Activated CD4-positive, CD25-positive, alpha-beta regulatory T cell treated with anti-CD3 and anti-CD28 coated beads, Interleukin-2, amount 50 U/mL, for 16 hours (primary cell): ENCODE data around the gene TPX2.

Experiments
- DNase-seq: peaks from one replicate; pipeline ENCODE4 v3.0.0-alpha.2; 2020; ENCODE audit warnings: low read depth, low spot score

The TPX2 gene, protein sequence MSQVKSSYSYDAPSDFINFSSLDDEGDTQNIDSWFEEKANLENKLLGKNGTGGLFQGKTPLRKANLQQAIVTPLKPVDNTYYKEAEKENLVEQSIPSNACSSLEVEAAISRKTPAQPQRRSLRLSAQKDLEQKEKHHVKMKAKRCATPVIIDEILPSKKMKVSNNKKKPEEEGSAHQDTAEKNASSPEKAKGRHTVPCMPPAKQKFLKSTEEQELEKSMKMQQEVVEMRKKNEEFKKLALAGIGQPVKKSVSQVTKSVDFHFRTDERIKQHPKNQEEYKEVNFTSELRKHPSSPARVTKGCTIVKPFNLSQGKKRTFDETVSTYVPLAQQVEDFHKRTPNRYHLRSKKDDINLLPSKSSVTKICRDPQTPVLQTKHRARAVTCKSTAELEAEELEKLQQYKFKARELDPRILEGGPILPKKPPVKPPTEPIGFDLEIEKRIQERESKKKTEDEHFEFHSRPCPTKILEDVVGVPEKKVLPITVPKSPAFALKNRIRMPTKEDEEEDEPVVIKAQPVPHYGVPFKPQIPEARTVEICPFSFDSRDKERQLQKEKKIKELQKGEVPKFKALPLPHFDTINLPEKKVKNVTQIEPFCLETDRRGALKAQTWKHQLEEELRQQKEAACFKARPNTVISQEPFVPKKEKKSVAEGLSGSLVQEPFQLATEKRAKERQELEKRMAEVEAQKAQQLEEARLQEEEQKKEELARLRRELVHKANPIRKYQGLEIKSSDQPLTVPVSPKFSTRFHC

DNA sequence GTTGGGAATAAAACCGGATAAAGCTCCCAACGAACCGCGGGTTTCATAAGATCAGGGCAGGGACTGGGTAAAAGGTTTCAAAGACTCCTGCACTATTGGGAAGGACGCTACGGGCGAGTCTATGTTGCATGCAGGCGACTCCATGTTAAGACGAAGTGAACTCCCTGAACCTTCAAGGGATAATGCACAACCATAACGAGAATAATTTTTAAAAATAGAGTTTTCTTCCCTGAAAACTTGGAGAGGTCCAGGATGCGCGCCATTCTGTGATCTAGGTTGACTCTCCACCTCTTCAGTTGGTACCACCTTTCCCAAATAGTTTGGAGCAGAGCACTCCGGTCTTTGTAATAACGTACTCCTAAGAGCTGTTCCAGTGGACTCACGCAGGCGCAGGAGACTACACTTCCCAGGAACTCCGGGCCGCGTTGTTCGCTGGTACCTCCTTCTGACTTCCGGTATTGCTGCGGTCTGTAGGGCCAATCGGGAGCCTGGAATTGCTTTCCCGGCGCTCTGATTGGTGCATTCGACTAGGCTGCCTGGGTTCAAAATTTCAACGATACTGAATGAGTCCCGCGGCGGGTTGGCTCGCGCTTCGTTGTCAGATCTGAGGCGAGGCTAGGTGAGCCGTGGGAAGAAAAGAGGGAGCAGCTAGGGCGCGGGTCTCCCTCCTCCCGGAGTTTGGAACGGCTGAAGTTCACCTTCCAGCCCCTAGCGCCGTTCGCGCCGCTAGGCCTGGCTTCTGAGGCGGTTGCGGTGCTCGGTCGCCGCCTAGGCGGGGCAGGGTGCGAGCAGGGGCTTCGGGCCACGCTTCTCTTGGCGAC lies at the start of gene TPX2:
TPX2 (plus strand) TSS at position 562 of the 821 bp plus-strand sequence. CDS start 18,187 bp downstream, outside the sequence.
- peak; percentile 63 for DNase-seq

DNA sequence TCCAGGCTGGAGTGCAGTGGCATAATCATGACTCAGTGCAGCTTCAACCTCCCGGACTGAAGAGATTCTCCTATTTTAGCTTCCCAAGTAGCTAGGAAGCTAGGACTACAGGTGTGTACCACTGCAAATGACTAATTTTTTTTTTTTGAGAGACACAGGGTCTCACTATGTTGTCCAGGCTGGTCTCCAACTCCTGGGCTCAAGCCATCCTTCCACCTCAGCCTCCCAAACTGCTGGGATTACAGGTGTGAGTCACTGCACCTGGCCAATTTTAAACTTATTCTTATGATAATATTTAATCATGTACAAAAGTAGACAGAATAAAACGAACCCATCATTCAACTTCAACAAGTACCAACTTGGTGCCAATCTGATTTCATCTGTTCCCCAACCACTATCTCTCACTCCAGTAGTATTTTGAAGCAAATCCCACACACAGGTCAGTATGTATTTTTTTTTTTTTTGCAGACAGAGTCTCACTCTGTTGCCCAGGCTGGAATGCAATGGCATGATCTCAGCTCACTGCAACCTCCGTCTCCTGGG lies 48.9 kb upstream of the TPX2 start:
- no peak for DNase-seq

DNA sequence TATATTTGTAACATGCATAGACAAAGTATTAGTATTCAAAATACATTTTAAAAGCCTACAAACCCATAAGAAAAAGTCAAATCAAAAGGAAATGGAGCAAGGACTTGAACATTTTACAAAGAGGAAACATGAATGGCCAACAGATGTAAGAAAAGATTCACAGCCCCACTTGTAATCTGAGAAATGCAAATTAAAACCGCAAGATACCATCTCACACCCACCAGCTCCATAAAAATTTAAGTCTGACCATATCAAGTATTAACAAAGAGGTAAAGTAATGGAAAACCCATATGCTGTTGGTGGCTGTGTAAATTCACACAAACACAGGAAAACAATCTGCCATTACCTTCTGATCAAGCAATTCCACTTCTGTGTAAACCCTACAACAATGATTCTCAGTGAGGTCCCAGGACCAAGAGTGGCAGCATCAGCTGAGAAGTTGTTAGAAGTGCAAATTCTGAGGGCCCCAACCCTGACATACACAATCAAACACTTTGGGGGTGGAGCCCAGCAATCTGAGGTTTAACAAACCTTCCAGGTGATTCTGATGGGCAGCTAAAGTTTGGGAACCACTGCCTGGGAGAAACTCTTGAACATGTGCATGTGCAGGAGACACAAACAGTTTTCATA lies 47.3 kb upstream of the TPX2 start:
- no peak for DNase-seq

DNA sequence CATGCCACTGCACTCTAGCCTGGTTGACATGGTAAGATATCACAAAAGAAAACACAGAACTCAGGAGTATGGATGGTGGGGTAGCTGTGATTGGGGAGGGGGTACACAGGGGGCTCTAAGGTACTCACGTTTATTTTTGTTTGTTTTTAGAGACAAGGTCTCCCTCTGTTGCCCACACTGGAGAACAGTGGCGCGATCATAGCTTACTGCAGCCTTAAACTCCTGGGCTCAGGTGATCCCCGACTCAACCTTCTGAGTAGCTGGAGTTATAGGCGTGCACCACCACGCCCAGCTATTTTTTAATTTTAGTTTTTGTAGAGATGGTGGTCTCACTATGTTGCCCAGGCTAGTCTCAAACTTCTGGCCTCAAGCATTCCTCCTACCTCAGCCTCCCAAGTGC lies 45.7 kb upstream of the TPX2 start:
- no peak for DNase-seq

DNA sequence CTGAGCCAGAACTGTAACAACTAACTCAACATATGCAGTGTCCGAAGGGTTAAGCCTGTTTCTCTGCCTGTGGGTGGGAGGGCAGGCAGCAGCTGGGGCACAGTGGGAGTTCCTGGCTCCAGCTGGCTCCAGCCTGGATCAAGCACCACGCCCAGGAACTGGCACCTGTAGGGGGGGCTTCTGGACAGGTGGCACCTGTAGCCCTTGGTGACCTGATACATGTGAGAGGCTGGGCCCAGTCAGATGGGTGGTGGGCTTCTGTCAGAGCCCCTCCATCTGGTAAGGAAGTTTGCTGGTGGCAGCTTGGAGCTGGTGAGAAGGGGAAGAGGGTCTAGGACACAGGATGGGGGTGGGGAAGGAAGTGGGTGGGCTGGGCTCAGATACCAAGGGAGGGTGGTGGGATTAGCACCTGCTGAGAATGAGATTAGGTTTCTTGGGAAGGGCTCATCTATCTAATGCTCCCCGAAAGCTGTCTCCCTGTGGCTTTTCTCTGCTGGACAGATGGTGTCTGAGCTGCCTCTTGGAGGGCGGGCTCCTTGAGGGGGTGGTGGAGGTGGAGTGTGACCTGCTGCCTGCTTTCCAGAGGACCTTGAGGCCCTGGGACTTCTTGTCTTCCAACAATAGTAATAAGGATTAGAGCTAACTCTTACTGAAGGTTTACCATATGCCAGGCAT lies 45.0 kb upstream of the TPX2 start:
- no peak for DNase-seq

DNA sequence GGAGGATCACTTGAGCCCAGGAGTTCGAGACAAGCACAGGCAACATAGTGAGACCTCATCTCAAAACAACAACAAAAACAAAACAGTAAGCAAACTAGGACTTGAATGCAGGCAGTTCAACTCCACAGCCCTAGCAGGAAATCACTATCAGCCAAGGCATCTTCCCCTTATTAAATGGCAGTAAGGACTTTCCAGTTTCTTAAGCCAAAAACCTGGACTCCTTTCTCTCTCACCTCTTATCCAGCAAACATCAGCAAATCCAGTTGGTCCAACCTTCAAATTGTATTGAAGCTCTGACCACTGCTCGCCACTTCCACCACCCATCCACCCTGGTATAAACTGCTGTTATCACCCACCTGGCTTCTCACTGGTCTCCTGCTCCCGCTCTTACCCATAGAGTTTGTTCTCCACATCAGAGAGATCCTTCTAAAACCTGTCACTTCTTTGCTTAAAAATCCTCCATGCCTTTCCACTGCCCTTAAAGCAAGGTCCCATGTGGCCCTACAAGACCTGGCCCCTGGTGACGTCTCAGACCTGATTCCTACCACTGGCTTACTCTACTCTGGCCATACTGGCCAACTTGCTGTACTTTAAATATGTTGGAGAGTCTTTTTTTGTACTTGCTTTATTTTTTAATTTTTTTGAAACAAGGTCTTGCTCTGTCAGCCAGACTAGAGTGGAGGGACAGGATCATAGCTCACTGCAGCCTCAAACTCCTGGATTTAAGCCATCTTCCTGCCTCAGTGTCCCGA lies 44.1 kb upstream of the TPX2 start:
- no peak for DNase-seq

DNA sequence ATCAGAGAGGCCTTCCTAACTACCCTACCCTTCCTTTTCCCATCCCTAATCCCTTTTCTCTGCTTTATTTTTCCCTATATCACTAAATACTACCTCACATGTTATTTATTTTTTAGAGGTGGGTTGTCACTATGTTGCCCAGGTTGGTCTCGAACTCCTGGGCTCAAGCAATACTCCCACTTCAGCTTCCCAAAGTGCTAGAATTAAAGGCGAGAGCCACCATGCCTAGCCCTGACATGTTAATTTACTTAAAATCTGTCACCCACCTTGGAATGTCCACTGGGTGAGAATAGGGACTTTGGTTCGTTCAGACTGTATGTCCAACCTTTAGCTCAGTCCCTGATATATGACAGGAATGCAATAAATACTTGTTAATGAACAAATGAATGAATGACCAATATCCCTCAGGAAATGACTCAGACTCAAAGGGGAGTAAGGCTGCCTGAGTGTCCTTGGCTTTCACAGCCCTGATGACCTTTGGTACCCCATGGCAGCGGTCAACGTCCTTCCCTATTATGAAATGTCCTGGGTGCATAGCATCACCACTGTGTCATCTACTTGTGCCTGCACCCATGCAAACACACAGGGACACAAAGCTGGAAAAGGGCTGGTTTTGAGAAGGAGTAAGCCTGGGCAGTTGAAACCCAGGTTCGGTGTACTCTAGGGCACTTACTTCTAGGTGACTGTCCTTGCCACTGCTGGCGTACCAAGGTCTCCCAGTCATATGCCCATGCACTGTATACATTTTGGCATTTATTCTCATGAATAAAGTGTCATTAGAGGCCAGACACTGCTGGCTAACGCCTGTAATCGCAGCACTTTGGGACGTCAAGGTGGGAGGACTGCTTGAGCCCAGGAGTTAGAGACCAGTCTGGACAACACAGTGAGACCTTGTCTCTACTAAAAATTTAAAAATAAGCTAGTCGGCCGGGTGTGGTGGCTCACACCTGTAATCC lies 43.0 kb upstream of the TPX2 start:
- no peak for DNase-seq

DNA sequence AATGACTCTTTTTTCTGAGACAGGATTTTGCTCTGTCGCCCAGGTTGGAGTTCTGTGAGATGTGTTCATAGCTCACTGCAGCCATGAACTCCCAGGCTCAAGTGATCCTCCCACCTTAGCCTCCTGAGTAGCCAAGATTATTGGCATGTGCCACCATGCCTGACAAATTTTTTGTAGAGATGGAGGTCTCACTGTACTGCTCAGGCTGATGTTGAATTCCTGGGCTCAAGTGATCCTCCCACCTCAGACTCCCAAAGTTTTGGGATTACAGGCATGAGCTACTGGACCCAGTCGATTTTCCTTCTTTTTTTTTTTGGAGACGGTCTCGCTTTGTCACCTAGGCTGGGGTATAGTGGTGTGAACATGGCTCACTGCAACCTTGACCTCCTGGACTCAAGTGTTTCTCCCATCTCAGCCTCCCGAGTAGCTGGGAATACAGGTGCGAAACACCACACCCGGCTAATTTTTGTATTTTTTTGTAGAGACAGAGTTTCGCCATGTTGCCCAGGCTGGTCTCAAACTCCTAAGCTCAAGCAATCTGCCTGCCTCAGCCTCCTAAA lies 40.8 kb upstream of the TPX2 start:
- no peak for DNase-seq

DNA sequence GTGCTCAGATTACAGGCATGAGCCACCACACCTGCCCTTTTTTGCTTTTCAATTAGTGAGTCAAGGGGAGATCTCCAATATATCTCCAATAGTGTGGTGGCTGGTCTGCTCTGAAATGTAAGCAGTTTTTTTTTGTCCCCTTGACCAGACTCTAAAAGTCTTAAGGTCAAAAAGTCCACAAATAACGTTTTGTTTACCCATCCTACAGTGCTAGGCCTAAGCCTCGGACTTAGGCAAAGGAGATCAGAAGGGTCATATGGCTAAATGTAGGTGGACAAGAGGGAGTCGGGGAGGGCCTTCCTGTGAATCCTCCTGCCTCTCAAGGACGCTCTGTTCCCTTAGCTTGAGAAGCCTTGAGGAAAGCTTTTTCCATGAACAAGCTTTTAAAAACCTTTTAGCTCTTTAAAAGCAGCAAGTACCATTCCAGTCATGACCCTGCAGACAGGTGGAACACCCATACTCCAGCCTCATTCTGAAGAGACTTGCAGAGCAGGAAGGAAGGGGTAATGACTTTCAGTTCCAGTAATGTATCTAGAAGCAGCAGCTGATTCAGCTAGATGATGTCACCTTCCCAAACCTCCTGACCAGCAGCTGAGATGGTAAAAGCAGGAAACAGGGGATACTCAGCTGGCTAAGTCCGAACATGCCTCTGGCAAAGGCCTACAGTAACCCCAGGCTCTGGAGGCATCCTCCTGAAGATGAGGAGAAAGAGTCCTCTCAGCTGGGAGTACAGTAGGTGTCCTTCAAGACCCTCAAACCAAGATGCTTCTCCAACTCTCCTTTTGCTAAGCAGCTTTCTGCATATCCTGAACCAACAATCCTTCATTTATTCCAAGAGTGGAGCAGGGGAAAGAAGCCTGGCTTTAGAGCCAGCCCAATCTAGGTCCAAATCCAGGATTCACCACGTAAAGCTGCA lies 40.0 kb upstream of the TPX2 start:
- DNase-seq = no peak

DNA sequence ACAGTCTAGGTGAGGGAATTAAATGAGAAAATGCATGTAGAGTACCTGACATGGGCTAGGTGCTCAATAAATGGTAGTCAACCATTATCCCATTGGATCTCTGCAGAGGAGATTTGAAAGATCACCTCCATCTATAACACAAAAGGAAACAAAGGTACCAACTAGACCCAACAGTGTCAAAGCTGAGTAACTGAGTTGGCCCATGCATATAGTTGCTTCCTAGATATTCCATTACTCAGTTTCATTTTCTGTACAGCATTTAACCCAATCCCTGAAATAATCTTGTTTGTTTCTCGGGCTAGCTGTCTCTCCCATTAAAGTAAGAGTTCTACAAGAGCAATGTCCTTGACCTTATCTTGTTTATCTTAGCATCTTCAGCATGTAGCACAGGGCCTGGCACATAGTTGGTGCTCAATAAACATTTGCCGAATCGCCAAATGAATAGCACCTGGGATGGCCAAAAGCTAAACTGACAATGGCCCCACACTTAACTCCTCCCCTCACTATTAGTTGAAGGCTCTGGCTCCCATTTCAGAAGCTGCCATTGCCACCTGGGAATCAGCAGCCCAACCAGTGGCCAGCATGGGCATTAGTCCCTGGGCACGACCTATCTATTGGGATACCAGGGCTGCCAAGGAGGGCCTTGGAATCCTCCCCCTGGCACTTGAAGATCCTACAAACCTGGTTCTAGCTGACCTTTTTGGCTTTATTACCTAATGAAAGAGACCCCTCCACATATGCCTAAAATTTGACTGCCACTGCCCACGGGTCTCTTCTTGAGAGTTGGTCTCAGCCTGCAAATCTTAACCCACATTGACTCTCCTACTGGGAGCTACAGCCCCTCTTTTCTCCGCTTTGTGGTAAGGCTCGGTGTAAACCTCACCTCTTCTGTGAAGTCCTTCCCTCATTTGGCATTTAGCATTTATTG lies 39.0 kb upstream of the TPX2 start:
- DNase-seq = no peak

DNA sequence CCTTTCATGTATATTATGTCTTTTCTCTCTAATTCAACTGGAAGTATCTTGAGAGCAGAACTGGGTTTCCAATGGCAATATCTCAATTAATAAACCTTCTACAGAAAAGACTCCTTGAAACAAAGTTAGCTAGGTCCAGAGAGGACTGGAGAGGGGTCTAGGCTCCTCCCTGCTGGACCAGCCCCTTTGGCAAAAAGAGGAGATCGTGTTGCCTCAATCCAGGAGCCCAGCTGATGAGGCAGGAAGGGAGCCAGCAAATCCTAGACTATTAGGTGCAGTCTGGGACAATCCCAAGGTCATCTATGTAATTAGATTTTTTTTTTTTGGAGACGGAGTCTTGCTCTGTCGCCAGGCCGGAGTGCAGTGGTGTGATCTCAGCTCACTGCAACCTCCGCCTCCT lies 38.3 kb upstream of the TPX2 start:
- DNase-seq = no peak

DNA sequence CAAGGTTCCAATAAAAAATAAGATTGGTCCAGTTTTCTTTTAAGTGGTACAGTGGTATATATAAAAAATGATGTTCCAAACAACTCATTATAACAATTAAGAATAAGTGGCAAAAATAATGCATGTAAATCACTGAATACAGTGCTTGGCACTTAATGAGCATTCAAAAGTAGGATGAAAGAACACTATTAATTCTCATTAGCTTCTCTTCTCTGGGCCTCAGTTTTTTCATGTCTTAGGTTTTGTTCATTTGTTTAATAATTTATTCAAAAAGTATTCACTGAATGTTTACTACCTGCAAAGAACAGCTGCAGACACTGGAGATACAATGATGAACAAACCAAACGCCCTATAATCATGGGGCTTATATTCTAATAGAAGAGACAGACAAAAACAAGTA lies 37.5 kb upstream of the TPX2 start:
- DNase-seq = no peak

DNA sequence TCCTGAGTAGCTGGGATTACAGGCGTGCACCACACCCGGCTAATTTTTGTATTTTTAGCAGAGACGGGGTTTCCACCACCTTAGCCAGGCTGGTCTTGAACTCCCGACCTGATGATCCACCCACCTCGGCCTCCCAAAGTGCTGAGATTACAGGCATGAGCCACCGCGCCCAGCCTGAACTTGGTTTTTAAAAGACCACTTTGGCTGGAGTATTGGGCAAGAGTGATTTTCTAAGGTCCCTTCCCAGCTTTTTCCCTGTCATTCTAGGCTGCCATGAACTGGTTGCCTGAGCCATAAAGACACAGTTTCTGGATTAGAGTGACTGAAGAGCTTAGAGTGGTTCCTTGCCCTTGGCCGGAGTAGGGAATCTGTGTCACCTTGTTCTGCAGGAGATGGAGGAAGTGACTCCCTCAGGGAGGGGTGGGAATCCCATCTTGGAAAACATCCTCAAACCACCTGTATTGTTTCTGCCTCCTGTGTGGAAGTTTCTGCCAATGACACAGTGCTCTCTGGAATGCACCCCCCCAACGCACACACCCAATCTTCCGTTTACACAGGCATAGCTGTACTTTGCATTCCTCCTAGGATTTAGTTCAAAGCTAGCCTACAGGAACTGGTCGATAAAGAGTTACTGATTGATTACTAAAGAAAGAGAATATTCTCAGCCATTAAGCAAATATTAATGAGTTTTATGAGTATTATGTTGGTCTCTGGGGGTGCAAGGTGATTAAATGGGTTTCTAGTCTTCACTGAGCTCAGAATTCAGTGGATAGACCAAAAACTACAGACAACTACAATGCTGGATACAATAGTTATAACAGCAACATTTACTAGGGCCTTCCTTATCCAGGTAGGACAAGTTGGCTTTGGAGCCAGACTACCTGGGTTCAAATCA lies 34.6 kb upstream of the TPX2 start:
- no peak for DNase-seq

DNA sequence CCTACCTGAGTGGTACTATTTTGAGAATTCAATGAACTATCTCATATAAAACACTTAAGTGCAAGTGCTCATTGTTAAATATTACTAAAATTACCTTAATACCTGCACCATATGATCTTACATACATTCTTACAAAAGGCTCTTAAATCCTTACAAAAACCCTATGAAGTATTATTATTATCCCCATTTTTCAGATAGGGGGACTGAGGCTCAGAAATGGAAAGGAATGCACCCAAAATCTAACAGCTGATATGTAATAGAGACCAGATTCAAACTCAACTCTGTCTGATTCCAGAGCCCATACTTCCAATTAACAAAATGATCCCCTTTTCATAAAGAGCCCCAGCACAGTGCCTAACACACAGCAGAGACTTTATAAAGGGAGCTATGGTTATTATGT lies 33.9 kb upstream of the TPX2 start:
- no peak for DNase-seq
